RPMI7951 (cell line): ENCODE data around the gene TPBGL. TPM values are rescaled to one million over a fixed set of nuclear protein-coding genes. Genes with fewer than 3 reads are reported as not detected.
"Not testable (repeated sequence)": the region's sequence is repeated elsewhere in the genome, so short reads cannot be mapped to it uniquely, and the experiment has no call there.

Experiments used
- DNase-seq: peaks from one replicate; pipeline ENCODE4 v3.0.0-alpha.2; 2012; ENCODE audit warnings: low read depth
- total RNA-seq: library from RNA; depleted of rRNA; stranded (reverse); fragments of >200 nt; shearing (Covaris generic); gene quantifications from 2 replicates; pipeline ENCODE4 v1.2.3, GENCODE V29; 2014

The TPBGL gene
- total RNA-seq, 1 experiment from 2014 or later: not detected

GRCh38 chr11:75272821-75273301, 32.3 kb downstream of the TPBGL start:
- no peak for DNase-seq

- DNase-seq: no peak
Observed at GRCh38 chr11:75273411-75274391, 33.1 kb downstream of the TPBGL start.

- DNase-seq: not testable (repeated sequence)
Observed at GRCh38 chr11:75274716-75275115, 34.1 kb downstream of the TPBGL start.

- no peak for DNase-seq
Observed at GRCh38 chr11:75275581-75275980, 35.0 kb downstream of the TPBGL start.

GRCh38 chr11:75276186-75276585, 35.6 kb downstream of the TPBGL start:
- DNase-seq: no peak

GRCh38 chr11:75276686-75277085, 36.1 kb downstream of the TPBGL start:
- no peak for DNase-seq

GRCh38 chr11:75277211-75277805, 36.7 kb downstream of the TPBGL start:
- DNase-seq: no peak

- no peak for DNase-seq
Observed at GRCh38 chr11:75277991-75278790, 37.6 kb downstream of the TPBGL start.

- no peak for DNase-seq
Observed at GRCh38 chr11:75279273-75279672, 38.7 kb downstream of the TPBGL start.

GRCh38 chr11:75280227-75280701, 39.7 kb downstream of the TPBGL start:
- DNase-seq: peak; percentile 64

- no peak for DNase-seq
Observed at GRCh38 chr11:75280770-75281468, 40.3 kb downstream of the TPBGL start.

GRCh38 chr11:75281469-75282095, 41.0 kb downstream of the TPBGL start:
- DNase-seq: no peak

GRCh38 chr11:75283391-75283931, 42.9 kb downstream of the TPBGL start:
- no peak for DNase-seq

- DNase-seq: no peak
Observed at GRCh38 chr11:75285776-75286360, 45.3 kb downstream of the TPBGL start.

GRCh38 chr11:75286826-75287465, 46.4 kb downstream of the TPBGL start:
- DNase-seq: no peak

- DNase-seq: no peak
Observed at GRCh38 chr11:75287579-75287978, 47.0 kb downstream of the TPBGL start.

- DNase-seq: no peak
Observed at GRCh38 chr11:75289511-75289760, 48.9 kb downstream of the TPBGL start.

- DNase-seq: no peak
Observed at GRCh38 chr11:75289919-75290318, 49.3 kb downstream of the TPBGL start.

GRCh38 chr11:75291741-75292140, 51.2 kb downstream of the TPBGL start:
- no peak for DNase-seq

GRCh38 chr11:75292943-75293342, 52.4 kb downstream of the TPBGL start:
- DNase-seq: no peak
